ENCODE data around the gene KLKB1.

The KLKB1 gene

GRCh38 chr4:186307916-186308315, 80.6 kb downstream of the KLKB1 start:
- DNase-seq (ENCODE audit: low spot score) = no peak
